ENCODE measurements around the gene SIX3. TPM values are rescaled to one million over a fixed set of nuclear protein-coding genes. Genes with fewer than 3 reads are reported as not detected.
A peak's percentile ranks its signal among the peaks of the same experiment; 100 is the strongest.

The SIX3 gene
- total and polyA plus RNA-seq, 4 donors: 0.02 to 0.06 TPM; not detected in 2

DNA sequence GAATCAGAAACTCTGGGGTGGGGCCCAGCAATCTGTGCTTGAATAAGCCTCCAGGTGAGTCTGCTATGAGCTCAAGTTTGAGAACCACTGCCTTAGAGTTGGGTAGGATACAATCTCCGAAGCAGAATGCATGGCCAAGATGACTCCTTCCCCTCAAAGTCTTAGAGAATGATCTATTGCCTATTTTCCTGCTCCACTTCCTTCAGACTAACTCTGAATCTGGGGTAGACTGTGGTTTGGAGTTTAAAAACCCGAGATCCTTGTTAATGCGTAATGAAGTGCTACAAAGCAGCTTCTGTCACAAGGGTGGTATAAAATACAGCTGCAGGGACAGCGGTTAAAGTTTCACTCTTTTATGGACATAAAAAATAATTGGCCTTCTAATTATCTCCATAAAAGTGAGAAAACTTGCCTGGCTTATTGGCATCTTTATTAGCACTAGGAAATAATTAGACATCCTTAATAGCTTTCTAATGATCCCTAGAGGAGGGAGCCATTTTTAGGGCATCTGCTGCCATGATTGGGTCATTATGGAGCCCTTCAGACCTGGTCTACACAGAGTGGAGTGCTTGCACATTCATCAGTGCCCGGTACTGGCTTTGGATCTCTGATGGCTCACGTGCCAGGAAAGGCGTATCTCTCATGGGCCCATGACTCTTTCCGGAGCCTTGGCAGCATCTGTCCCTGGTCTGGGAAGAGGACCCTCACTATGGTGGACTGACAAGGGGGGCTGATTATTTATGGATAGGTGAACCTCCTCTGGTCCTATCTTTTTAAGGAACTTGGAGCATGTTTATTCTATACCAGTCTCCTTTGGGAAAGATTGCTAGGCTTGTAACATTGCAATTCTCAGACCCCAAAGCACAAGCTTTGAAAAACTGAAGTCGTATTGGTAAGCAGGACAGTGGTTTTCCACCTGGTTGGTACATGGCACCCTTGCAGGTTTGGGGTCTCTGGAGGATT is 39.5 kb downstream of the SIX3 start:
- Histone ChIP-seq H3K4me3 (no peak overlapping the region), H3K27ac (ENCODE audit: low read depth in 1 of 2, low read length in 1 of 2) (no peak overlapping the region), H3K9me3 (ENCODE audit: control insufficient read depth in 4 of 4, insufficient read depth in 3 of 4, low read length in 3 of 4) (peaks cover 0 to 2% (median 0%) of the 10 kb centered on the region in 4 donors), H3K4me1 (ENCODE audit: control insufficient read depth in 5 of 5, insufficient read depth in 5 of 5, low read length in 5 of 5) (no peaks in the 10 kb centered on the region), H3K36me3 (ENCODE audit: control insufficient read depth in 4 of 4, insufficient read depth in 4 of 4, low read length in 4 of 4) (no peaks in the 10 kb centered on the region), H3K27me3 (ENCODE audit: control insufficient read depth in 3 of 3, insufficient read depth in 3 of 3, low read length in 2 of 3) (peaks cover 0 to 10% (median 7%) of the 10 kb centered on the region in 3 donors), H3K9ac (ENCODE audit: insufficient read depth in 1 of 2, low read length in 2 of 2) (no peak overlapping the region)
- TF ChIP-seq, protein P1, sequence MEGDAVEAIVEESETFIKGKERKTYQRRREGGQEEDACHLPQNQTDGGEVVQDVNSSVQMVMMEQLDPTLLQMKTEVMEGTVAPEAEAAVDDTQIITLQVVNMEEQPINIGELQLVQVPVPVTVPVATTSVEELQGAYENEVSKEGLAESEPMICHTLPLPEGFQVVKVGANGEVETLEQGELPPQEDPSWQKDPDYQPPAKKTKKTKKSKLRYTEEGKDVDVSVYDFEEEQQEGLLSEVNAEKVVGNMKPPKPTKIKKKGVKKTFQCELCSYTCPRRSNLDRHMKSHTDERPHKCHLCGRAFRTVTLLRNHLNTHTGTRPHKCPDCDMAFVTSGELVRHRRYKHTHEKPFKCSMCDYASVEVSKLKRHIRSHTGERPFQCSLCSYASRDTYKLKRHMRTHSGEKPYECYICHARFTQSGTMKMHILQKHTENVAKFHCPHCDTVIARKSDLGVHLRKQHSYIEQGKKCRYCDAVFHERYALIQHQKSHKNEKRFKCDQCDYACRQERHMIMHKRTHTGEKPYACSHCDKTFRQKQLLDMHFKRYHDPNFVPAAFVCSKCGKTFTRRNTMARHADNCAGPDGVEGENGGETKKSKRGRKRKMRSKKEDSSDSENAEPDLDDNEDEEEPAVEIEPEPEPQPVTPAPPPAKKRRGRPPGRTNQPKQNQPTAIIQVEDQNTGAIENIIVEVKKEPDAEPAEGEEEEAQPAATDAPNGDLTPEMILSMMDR (IDR thresholded peaks at IDR 0.05; ENCODE audit: control extremely low read depth, extremely low read depth): no peak
- ATAC-seq (ENCODE audit: insufficient read depth, low FRiP score) (no peak), DNase-seq (no peak)
- 64 to 75% methylated on average over 9 of the region's 9 CpGs for WGBS, 2 donors

DNA sequence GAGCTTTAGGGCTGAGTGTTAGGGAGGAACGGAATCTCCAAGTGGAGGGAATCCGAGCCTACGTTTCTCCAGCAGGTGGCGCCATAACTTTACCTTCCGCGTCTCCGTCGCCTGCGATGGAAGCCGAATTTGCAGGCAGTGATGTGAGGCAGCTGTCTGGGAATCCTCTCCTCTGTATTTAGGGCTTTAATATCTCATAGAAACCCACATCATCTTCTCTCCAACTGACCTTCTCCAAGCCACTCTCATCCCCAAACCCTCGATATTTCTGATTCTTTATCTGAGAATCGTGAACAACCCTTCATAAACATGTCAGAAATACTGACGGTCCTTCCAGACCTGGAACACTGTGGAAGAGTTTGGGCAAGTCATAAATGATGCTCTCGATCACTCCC is 40.2 kb downstream of the SIX3 start:
- ATAC-seq (ENCODE audit: insufficient read depth, low FRiP score) (no peak), DNase-seq (peak; percentile 87 to 92 (median 89))
- no peaks in the 10 kb centered on the region for H3K4me1 ChIP-seq (ENCODE audit: control insufficient read depth in 5 of 5, insufficient read depth in 5 of 5, low read length in 5 of 5)
- no peak overlapping the region for H3K9ac ChIP-seq (ENCODE audit: insufficient read depth in 1 of 2, low read length in 2 of 2)
- 15 to 18% methylated on average over 14 of the region's 14 CpGs for WGBS, 2 donors
- H3K9me3 ChIP-seq (ENCODE audit: control insufficient read depth in 4 of 4, insufficient read depth in 3 of 4, low read length in 3 of 4): peaks cover 0 to 2% (median 0%) of the 10 kb centered on the region in 4 donors
- TF ChIP-seq, protein P1 (IDR thresholded peaks at IDR 0.05; ENCODE audit: control extremely low read depth, extremely low read depth): peak; percentile 73
- no peaks in the 10 kb centered on the region for H3K36me3 ChIP-seq (ENCODE audit: control insufficient read depth in 4 of 4, insufficient read depth in 4 of 4, low read length in 4 of 4)
- peaks cover 0 to 6% (median 5%) of the 10 kb centered on the region in 3 donors for H3K27me3 ChIP-seq (ENCODE audit: control insufficient read depth in 3 of 3, insufficient read depth in 3 of 3, low read length in 2 of 3)
- H3K27ac ChIP-seq (ENCODE audit: low read depth in 1 of 2, low read length in 1 of 2): no peak overlapping the region
- no peak overlapping the region for H3K4me3 ChIP-seq

DNA sequence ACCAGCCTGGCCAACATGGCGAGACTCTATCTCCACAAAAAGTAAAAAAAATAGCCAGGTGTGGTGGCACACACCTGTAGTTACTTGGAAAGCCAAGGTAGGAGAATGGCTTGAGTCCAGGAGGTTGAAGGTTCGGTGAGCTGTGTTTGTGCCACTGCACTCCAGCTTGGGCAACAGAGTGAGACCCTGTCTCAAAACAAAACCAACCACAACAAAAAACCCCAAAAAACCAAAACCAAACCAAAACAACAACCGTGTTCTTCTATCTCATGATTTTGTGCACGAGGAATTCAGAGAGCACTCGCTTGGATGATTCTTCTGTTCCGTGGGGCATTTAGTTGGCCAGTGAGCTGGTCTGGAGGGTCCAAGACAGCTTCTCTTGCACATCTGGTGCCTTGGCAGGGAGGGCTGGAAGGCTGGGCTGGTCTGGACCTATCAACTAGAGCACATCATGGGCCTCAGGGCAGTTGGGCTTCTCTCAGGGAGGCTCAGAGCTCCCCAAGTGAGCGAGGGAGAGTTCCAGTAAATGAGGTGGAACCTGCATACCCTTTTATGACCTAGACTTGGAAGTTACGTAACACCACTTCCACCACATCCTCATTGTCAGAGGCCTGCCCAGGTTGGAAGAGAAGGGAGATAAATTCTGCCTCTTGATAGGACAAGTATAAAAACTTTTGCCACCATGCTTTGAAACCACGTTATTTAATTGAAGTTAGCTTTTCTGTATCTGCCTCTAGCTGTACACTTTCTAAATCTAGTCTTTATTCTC is 42.5 kb downstream of the SIX3 start:
- Histone ChIP-seq H3K4me1 (ENCODE audit: control insufficient read depth in 5 of 5, insufficient read depth in 5 of 5, low read length in 5 of 5) (no peaks in the 10 kb centered on the region), H3K9ac (ENCODE audit: insufficient read depth in 1 of 2, low read length in 2 of 2) (no peak overlapping the region), H3K27ac (ENCODE audit: low read depth in 1 of 2, low read length in 1 of 2) (no peak overlapping the region), H3K4me3 (no peak overlapping the region), H3K36me3 (ENCODE audit: control insufficient read depth in 4 of 4, insufficient read depth in 4 of 4, low read length in 4 of 4) (no peaks in the 10 kb centered on the region), H3K9me3 (ENCODE audit: control insufficient read depth in 4 of 4, insufficient read depth in 3 of 4, low read length in 3 of 4) (peaks cover 0 to 5% (median 1%) of the 10 kb centered on the region in 4 donors), H3K27me3 (ENCODE audit: control insufficient read depth in 3 of 3, insufficient read depth in 3 of 3, low read length in 2 of 3) (peaks cover 0 to 6% (median 3%) of the 10 kb centered on the region in 3 donors)
- TF ChIP-seq, protein P1 (IDR thresholded peaks at IDR 0.05; ENCODE audit: control extremely low read depth, extremely low read depth): no peak
- ATAC-seq (ENCODE audit: insufficient read depth, low FRiP score) (no peak), DNase-seq (no peak)
- 79 to 89% methylated on average over 9 of the region's 9 CpGs for WGBS, 2 donors
